ENCODE results near the gene GRM8. TPM values are rescaled to one million over a fixed set of nuclear protein-coding genes. Genes with fewer than 3 reads are reported as not detected.
"Not testable (repeated sequence)": the region's sequence is repeated elsewhere in the genome, so short reads cannot be mapped to it uniquely, and the experiment has no call there.

The GRM8 gene
- total RNA-seq, 4 donors from 2014 or later = 1.0 to 5.0 TPM; not detected in 2

DNA sequence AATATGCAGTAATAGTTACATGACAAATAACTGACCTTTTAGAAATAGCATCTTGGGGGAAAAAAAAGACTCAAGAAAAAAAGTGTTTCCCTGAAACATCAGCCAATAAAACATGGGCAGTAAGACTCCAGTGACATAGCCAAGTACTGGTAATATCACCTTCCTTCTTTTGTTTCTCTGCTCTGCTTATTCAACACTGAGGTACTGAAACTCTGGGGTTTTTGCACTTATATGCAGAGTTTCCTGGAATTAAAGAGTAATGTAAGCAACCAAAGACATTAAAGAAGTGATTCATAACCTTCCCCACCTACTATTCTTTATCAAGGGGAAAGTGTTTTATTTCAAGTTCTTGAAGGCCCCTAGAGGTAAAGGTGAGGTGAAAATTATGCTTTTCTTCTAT is 414.5 kb downstream of the GRM8 start:
- Histone ChIP-seq H3K27ac (no peak overlapping the region), H3K9me3 (no peaks in the 10 kb centered on the region), H3K4me1 (no peaks in the 10 kb centered on the region), H3K27me3 (no peaks in the 10 kb centered on the region), H3K4me3 (no peak overlapping the region), H3K36me3 (no peaks in the 10 kb centered on the region)
- TF ChIP-seq, protein P1, sequence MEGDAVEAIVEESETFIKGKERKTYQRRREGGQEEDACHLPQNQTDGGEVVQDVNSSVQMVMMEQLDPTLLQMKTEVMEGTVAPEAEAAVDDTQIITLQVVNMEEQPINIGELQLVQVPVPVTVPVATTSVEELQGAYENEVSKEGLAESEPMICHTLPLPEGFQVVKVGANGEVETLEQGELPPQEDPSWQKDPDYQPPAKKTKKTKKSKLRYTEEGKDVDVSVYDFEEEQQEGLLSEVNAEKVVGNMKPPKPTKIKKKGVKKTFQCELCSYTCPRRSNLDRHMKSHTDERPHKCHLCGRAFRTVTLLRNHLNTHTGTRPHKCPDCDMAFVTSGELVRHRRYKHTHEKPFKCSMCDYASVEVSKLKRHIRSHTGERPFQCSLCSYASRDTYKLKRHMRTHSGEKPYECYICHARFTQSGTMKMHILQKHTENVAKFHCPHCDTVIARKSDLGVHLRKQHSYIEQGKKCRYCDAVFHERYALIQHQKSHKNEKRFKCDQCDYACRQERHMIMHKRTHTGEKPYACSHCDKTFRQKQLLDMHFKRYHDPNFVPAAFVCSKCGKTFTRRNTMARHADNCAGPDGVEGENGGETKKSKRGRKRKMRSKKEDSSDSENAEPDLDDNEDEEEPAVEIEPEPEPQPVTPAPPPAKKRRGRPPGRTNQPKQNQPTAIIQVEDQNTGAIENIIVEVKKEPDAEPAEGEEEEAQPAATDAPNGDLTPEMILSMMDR (IDR thresholded peaks at IDR 0.05) = no peak
- DNase-seq = no peak

GRCh38 chr7:126831241-126831640 is 421.5 kb downstream of the GRM8 start:
- H3K27me3 ChIP-seq, DNase-seq: not testable (repeated sequence)

GRCh38 chr7:126820925-126821324 is 431.8 kb downstream of the GRM8 start:
- Histone ChIP-seq H3K4me1 (no peaks in the 10 kb centered on the region), H3K27ac (no peak overlapping the region), H3K4me3 (no peak overlapping the region), H3K36me3 (no peaks in the 10 kb centered on the region), H3K9me3 (no peaks in the 10 kb centered on the region), H3K27me3 (no peaks in the 10 kb centered on the region)
- TF ChIP-seq POLR2A (IDR thresholded peaks at IDR 0.05) = no peak
- TF ChIP-seq, protein P1 (IDR thresholded peaks at IDR 0.05) = no peak
- no peak for DNase-seq

More at GRCh38 chr7:126831241-126831640, 421.5 kb downstream of the GRM8 start:
- H3K4me3 ChIP-seq, H3K4me1 ChIP-seq, H3K9me3 ChIP-seq, H3K36me3 ChIP-seq, H3K27ac ChIP-seq: not testable (repeated sequence)

DNA sequence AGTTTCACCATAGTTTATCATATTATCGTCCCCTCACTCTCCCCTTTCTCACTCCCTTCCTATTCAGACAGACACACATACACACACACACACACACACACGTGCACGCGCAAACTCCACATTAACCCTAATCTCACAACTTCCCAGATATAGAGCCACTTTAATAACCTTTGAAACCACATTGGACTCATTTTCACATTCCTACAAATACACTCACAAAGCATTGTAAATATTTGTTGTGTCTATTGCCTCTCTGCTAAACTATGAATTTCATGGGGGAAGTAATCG is 433.6 kb downstream of the GRM8 start:
- Histone ChIP-seq H3K4me1 (no peaks in the 10 kb centered on the region), H3K4me3 (no peak overlapping the region), H3K27me3 (no peaks in the 10 kb centered on the region), H3K36me3 (no peaks in the 10 kb centered on the region), H3K27ac (no peak overlapping the region), H3K9me3 (no peaks in the 10 kb centered on the region)
- no peak for TF ChIP-seq POLR2A (IDR thresholded peaks at IDR 0.05)
- TF ChIP-seq, protein P1 (IDR thresholded peaks at IDR 0.05) = no peak
- DNase-seq = no peak

DNA sequence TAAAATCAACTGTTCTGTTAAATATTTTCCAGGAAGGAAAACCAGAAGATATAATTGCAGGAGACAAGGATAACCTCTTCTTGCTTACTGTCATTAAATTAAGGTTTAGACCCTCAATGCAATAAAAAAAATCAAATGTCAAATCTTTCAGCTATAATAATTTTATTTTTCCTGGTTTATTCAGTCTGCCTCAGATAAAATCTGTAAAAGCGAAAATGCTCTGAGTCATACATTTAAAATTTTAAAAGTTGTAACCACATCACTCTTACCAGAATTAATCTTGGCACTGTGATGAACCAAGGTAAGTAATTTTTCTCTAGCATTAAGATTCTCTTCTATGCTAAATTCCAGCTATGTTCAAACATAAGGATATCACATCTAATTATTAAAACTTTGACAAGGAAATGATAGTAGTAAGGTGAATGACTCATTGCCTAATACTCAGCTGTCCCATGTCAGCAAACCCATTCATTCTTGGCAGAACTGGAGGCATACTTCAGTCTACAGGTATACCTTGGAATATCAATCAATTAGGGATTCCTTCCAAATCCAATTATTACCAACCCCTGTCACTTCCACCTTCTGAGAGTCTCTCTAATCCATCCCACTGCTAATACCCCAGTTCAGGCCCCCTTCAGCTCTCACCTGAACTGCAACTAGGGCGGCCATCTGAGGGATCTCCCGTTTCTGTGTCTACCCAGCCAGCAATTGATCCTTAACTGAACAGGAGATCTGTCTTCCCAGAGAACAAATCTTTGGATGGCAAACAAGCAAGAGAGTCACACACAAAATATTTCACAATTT is 434.1 kb downstream of the GRM8 start:
- H3K4me1 ChIP-seq = no peaks in the 10 kb centered on the region
- no peak for DNase-seq
- no peaks in the 10 kb centered on the region for H3K9me3 ChIP-seq
- no peaks in the 10 kb centered on the region for H3K36me3 ChIP-seq
- TF ChIP-seq, protein P1 (IDR thresholded peaks at IDR 0.05) = no peak
- no peak for TF ChIP-seq POLR2A (IDR thresholded peaks at IDR 0.05)
- H3K27ac ChIP-seq = no peak overlapping the region
- H3K27me3 ChIP-seq = no peaks in the 10 kb centered on the region
- H3K4me3 ChIP-seq = no peak overlapping the region

DNA sequence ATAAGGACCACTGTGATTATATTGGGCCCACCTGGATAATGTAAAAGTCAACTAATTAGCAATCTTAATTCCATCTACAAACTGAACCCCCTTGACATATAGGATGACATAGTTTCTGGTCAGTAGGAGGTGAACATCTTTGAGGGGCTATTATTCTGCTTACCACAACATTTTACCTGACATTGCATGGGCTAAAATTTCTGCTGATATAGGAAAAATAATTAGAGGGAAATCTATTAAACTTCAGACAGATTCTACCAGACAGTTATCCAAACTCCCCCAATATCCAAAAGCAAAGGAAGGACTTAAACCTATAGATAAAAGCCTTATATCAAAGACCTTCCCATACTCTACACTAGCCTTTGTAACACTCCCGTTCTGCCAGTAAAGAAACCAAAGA is 443.6 kb downstream of the GRM8 start:
- TF ChIP-seq, protein P1 (IDR thresholded peaks at IDR 0.05) = no peak
- no peak for TF ChIP-seq POLR2A (IDR thresholded peaks at IDR 0.05)
- H3K27me3 ChIP-seq = no peaks in the 10 kb centered on the region
- H3K4me3 ChIP-seq = no peak overlapping the region
- H3K9me3 ChIP-seq = no peaks in the 10 kb centered on the region
- no peak for DNase-seq
- H3K27ac ChIP-seq = no peak overlapping the region
- no peaks in the 10 kb centered on the region for H3K36me3 ChIP-seq
- no peaks in the 10 kb centered on the region for H3K4me1 ChIP-seq
